ENCODE data around the gene NELFE.

The NELFE gene

DNA sequence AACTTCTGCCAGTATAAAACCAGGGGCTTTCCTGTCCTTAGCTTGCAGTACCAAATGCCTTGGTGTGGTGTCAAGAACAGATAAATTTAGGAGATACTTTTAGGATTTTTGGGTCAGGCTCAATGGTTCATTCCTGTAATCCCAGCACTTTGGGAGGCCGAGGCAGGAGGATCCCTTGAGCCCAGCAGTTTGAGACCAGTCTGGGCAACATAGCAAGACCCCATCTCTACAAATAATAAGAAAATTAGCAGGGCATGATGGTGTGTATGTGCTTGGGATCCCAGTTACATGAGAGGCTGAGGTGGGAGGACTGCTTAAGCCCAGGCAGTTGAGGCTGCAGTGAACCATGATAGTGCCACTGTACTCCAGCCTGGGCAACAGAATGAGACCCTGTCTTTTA is 53.7 kb downstream of the NELFE start:
- DNase-seq: no peak
- TF ChIP-seq POLR2A (IDR thresholded peaks at IDR 0.05; ENCODE audit: low read length) (no peak), GATA1 (IDR thresholded peaks at IDR 0.05; ENCODE audit: low read depth, low read length) (no peak)

DNA sequence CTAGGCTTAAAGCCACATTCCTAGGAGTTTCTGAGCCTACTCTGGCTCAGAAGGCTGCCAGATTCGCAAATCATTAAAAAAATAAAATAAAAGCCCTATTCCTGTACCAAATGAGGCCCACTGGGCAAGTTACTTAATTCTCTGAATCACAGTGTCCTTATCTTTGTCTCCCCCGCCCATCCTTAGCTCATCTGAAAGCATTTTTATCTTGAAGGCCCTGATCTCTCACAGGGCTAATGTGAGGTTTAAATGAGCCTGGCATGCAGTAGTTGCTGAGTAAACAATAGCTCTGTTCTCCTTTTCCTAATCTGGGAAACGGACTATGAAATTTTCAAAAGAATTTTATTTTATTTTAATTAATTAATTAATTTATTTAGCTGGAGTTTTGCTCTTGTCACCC is 54.8 kb downstream of the NELFE start:
- no peak for TF ChIP-seq POLR2A (IDR thresholded peaks at IDR 0.05; ENCODE audit: low read length)
- TF ChIP-seq GATA1 (IDR thresholded peaks at IDR 0.05; ENCODE audit: low read depth, low read length): no peak
- DNase-seq: peak; percentile 44 to 57
